Right lung (tissue), 5 donors: ENCODE measurements around the gene CDCP1. TPM values are rescaled to one million over a fixed set of nuclear protein-coding genes. Genes with fewer than 3 reads are reported as not detected.
A peak's percentile ranks its signal among the peaks of the same experiment; 100 is the strongest.

ENCODE experiments used
- DNase-seq, 2 donors: peaks; one replicate each; pipeline ENCODE4 v3.0.0-alpha.2; 2013
- polyA plus RNA-seq, 5 donors: library from polyadenylated mRNA; unstranded; fragments of 120-200 nt; gene quantifications; one replicate each; pipeline versions ENCODE4 v1.2.1 to v1.2.3, GENCODE V29; 2013; ENCODE audit warnings: inconsistent platforms in 1 of 5, low replicate concordance in 1 of 5; ENCODE audit not compliant: insufficient read length in 5 of 5, insufficient read depth in 1 of 5

The CDCP1 gene
- polyA plus RNA-seq, 5 donors: 0.30 to 0.57 (median 0.42) TPM

- no peak for DNase-seq
Measured at GRCh38 chr3:45137656-45138181, 8.5 kb downstream of the CDCP1 start.

DNA sequence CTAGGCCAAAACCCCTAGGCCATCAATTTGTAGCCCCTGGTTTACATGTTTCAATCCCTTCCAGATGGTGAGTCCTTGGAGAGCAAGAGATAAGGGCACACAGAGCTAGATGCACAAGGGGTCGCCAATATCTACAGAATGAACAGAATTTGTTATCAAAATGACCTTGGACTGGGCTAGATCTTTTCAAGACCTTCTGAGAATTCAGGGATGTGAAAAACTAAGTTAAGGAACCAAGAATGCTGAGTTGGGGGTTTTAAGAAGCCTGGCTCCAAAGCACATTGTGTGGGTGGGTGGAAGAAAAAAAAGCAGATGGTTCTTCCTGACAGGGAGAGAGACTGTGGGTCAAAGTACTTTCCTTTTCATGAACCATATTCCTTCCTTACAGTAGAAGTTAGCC, 10.2 kb downstream of the CDCP1 start:
- DNase-seq: no peak

- DNase-seq: no peak
Measured at GRCh38 chr3:45134758-45135521, 11.2 kb downstream of the CDCP1 start.

GRCh38 chr3:45132568-45133211, 13.5 kb downstream of the CDCP1 start:
- DNase-seq: no peak

- no peak for DNase-seq
Measured at GRCh38 chr3:45131201-45131600, 15.0 kb downstream of the CDCP1 start.

DNA sequence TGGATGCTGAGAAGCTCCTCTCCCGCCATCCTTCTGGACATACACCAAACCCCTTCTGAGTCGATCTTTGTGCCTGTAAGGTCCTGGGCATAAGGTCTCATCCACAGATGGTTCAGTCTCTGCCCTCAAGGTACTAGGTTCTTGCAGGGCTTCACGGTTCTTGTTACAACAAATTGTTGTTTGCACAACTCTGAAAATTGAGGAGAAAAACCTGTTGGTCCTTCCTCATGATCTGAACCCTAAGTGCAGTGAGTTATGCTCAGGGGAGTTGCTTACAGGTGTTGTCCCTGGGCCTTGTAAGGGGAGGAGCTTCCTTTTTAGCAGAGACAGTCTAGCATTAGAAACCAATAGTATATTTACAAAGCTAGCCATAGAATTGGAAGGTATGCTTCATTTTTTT, 15.7 kb downstream of the CDCP1 start:
- DNase-seq: no peak

DNA sequence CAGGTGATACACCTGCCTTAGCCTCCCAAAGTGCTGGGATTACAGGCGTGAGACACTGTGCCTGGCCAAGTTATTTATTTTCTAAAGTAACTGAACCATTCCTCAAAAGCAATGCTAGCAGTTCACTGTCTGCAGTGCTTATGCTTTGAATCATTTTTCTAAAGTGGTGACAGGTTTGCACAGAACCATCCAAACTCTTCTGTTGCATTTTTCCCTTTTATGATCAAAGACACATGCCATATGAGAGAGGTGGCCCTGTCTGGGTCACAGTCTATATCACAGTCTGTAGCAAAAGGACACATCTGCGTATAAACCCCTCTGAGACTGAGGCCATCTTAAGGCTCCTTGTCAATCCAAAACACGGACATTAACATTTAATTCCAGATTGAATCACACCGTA, 17.2 kb downstream of the CDCP1 start:
- no peak for DNase-seq

DNA sequence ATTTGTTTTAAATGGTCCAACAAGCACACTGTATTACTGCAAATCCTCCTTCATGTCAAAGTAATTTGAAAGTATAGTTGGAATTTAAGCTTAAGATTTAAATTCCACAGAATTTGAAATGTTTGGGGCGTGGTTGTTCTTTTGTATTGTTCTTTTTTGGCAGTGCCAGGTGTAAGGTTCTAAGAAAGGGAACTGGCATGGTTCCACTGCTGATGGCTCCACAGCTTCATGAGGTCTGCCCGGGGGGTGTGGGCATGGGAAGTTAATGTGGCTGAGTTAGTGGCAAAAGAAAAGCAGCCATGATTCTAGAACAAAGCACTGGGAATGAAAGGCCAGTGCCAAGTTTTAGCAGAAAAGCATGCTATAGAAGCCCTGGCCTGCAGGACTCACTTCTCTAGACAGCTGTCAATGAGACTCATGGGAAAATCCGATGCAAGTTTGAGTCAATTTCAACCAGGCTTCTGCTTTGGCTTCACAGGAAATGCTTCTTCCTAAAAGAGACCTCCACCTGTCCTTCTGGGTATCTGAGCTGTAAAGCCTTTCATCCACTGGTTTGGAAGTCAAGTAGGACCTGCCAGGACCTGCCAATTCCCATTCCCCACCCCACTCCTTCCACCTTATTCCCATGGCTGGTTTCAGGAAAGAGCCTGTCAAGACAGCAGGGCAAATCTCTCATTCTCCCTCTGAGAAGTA, 18.9 kb downstream of the CDCP1 start:
- no peak for DNase-seq

DNA sequence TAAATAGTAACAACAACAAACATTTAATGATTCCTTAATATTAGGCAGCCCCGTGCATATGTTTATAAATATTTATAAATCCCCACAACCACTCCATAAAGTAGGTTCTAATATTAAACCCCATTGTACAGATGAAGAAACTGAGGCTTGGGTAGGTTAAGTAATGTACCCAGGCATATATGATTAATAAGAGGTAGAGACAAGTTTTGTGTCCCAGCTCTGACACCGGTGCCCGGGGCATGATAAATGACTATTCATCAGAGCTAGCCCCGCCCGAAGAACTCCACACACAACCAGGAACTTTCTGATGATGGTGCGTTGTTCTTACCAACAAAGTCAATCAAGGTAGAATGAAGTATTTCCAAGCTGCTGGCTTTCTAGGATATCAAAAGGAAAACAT, 19.4 kb downstream of the CDCP1 start:
- no peak for DNase-seq

GRCh38 chr3:45125550-45126026, 20.6 kb downstream of the CDCP1 start:
- no peak for DNase-seq

GRCh38 chr3:45124956-45125355, 21.2 kb downstream of the CDCP1 start:
- DNase-seq: no peak

GRCh38 chr3:45124352-45124751, 21.8 kb downstream of the CDCP1 start:
- no peak for DNase-seq

DNA sequence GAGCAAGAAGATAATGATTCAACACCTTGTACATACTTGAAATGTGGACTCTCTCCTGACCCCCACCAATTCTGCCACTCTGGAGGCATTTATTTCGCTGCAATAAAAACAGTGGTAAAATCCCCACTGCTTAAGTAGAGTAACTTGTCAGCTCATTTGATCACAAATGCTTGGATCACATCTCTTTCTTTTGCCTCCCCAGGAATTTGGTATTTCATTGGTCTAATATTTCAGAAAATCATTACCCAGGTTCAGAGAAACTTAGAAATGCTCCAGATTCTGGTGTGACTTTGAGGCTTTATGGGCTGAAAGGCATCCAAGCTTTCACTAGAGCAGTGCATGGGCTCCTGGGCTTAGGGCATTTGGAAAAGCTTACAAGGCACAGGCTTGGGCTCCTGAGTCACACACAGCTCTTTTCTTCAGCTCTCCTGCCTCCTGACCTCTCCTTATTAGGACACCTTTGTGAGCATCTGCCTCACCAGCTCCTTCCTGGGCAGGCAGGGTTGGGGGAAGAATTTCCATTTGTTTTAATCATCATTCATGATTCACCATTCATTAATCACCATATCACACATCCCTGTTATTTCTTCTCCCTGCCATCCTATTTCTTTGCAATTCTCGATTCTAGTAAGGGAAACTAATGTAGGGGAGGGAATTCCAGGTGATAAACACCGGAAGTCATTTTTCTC, 22.5 kb downstream of the CDCP1 start:
- DNase-seq: no peak

GRCh38 chr3:45123030-45123429, 23.1 kb downstream of the CDCP1 start:
- DNase-seq: no peak

DNA sequence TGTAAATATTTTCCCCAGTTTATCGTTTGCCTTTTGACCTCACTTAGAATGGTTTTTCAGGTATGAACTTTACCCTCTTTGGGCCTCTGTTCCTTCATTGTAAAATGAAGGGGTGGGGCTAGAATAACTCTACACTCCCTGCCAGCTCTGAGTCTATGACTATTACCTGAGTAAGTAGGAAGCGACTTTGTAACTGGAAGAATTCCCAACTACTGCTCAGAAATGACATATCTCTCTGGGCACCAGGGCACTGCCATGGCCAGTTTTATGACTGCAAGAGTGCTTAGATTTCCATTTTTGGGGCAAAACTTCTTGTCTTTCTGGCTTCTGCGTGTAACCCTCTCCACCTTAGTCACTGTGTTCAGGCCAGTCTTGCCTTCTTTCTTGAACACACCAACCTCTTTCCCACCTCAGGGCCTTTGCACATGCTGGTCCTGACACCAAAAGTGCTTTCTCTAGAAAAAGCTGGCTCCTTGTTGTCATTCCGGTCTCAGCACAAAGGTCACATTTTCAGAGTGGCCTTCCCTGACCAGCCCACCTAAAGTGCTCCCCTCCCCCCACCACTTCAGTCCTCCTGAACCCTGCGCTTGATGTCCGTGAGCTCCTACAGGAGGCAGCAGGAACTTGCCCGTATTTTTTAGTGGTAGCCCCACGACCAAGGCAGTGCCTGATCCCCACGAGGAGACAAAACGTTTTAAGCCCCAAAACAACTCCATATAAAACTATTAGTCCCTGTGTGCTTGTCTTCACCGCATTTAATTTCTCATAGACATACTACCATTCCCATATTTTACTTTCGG, 25.6 kb downstream of the CDCP1 start:
- no peak for DNase-seq

DNA sequence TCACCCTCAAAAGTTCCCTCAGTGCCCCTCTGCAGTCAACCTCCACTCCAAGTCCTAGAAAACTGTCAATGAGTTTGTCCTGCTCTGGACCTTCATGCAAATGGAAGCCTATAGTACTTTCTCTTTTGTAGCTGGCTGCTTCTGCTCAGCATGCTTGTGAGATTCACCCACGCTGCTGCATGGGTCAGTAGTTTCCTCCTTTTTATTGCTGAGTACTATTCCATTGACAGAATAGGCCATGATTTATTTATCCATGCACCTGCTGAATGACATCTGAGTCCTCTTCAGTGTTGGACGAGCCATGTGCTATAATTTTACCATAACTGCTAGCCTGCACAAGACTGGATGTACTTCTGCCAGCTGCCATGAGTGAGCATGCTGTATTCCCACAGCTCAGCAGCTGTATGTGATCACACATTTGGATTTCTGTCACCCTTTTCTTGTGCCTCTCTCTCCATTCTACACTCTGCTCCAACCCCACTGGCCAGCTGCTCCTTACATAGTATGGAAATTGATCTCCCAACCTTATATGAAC, 26.3 kb downstream of the CDCP1 start:
- peak; percentile 34 for DNase-seq

GRCh38 chr3:45119376-45119775, 26.8 kb downstream of the CDCP1 start:
- DNase-seq: no peak

DNA sequence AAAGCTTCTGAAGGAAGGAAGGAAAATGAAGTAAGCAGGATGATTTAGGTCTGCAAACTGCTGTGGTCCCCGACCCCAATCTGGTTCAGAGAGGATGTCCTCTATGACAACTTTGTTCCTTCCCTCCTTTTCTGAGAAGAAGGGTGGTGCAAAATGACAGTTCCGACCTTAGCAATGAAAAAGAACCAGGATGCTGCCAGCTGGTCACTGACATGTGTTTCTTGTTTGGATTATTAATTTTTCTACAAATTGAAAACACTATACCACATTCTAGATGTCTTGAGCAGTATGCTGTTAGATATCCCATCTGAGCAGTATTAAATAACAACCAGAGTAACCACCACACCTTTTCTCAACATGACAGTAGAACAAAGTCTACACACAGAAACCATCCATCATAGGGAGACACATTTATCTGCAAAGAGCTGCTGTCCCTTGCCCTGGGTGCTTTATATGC, 27.5 kb downstream of the CDCP1 start:
- no peak for DNase-seq

- no peak for DNase-seq
Measured at GRCh38 chr3:45116350-45116749, 29.8 kb downstream of the CDCP1 start.

GRCh38 chr3:45113625-45114050, 32.5 kb downstream of the CDCP1 start:
- DNase-seq: no peak

- DNase-seq: no peak
Measured at GRCh38 chr3:45112939-45113338, 33.2 kb downstream of the CDCP1 start.
